Fibroblast of lung (primary cell): Measurements from ENCODE around the gene LMO1. TPM values are rescaled to one million over a fixed set of nuclear protein-coding genes. Genes with fewer than 3 reads are reported as not detected.

Source experiments
- DNase-seq, 2 donors: peaks; one replicate each; pipeline versions ENCODE4 v3.0.0 to v3.0.0-alpha.2; 2010; ENCODE audit warnings: low read depth in 2 of 2
- H2AFZ ChIP-seq: 2 replicates; pipeline ENCODE4 v1.5.1; 2012; ENCODE audit warnings: low read length, control low read depth, inconsistent platforms
- H3K27ac ChIP-seq: 2 replicates; pipeline ENCODE4 v1.5.1; 2011; ENCODE audit warnings: low read length, control low read depth; ENCODE audit not compliant: insufficient read depth
- H3K27me3 ChIP-seq: 2 replicates; pipeline ENCODE4 v1.5.1; 2011; ENCODE audit warnings: mild to moderate bottlenecking, low read length; ENCODE audit not compliant: control insufficient read depth, insufficient read depth
- H3K36me3 ChIP-seq: 2 replicates; pipeline ENCODE4 v1.5.1; 2011; ENCODE audit warnings: low read length; ENCODE audit not compliant: control insufficient read depth, insufficient read depth
- H3K4me1 ChIP-seq: 2 replicates; pipeline ENCODE4 v1.5.1; 2011; ENCODE audit warnings: low read length; ENCODE audit not compliant: control insufficient read depth, insufficient read depth; ENCODE audit errors: extremely low read depth
- H3K4me2 ChIP-seq: 2 replicates; pipeline ENCODE4 v1.5.1; 2011; ENCODE audit warnings: low read length, control low read depth; ENCODE audit not compliant: insufficient read depth; ENCODE audit errors: extremely low read depth
- H3K4me3 ChIP-seq, 4 experiments: fragments of 200-600 bp in 1 of 4; sonication (generic) in 1 of 4; replicated peaks in 1 of 4; 2 replicates each; pipeline ENCODE4 v1.5.1; 2011 to 2016; ENCODE audit warnings: low read length in 4 of 4, low read depth in 3 of 4, mild to moderate bottlenecking in 3 of 4, control low read depth in 2 of 4, inconsistent platforms in 1 of 4, mixed read lengths in 1 of 4; ENCODE audit not compliant: insufficient read depth in 1 of 4; ENCODE audit errors: control extremely low read depth in 1 of 4
- H3K79me2 ChIP-seq: 2 replicates; pipeline ENCODE4 v1.5.1; 2012; ENCODE audit warnings: mild to moderate bottlenecking, low read length, inconsistent platforms; ENCODE audit not compliant: control insufficient read depth, insufficient read depth
- H3K9ac ChIP-seq: 2 replicates; pipeline ENCODE4 v1.5.1; 2011; ENCODE audit warnings: mild to moderate bottlenecking, low read length, control low read depth; ENCODE audit not compliant: insufficient read depth
- H3K9me3 ChIP-seq: 2 replicates; pipeline ENCODE4 v1.5.1; 2012; ENCODE audit warnings: low read depth, low read length; ENCODE audit not compliant: control insufficient read depth, insufficient read depth
- H4K20me1 ChIP-seq: 2 replicates; pipeline ENCODE4 v1.5.1; 2011; ENCODE audit warnings: low read length; ENCODE audit not compliant: control insufficient read depth, insufficient read depth; ENCODE audit errors: extremely low read depth
- EZH2 ChIP-seq: IDR thresholded peaks from 2 replicates; pipeline ENCODE4 v1.5.1; 2012; ENCODE audit warnings: low read length, control low read depth, mild to moderate bottlenecking; ENCODE audit errors: missing control alignments
- polyA plus RNA-seq, 2 donors: library from polyadenylated mRNA; depleted of rRNA in 1 of 2; stranded (reverse) in 1 of 2; unstranded in 1 of 2; fragments of >200 nt; gene quantifications; 2 replicates each; pipeline ENCODE4 v1.2.1, GENCODE V29; 2011 to 2012; ENCODE audit warnings: missing spikeins in 1 of 2
- total RNA-seq: library from RNA; depleted of rRNA; stranded (reverse); fragments of >200 nt; gene quantifications from 2 replicates; pipeline ENCODE4 v1.2.1, GENCODE V29; 2014
- TF ChIP-seq, protein P1 (sequence below), 2 donors: IDR thresholded peaks in 1 of 2; conservative IDR thresholded peaks in 1 of 2; 1 replicate in 1 of 2; 2 replicates in 1 of 2; pipeline ENCODE4 v1.5.1; 2011 to 2012; ENCODE audit warnings: low read length in 2 of 2, control low read depth in 1 of 2, inconsistent platforms in 1 of 2, low read depth in 1 of 2, mild to moderate bottlenecking in 1 of 2

The LMO1 gene
- total and polyA plus RNA-seq, 2 donors (not counting 1 experiment from before 2014, with no cell fraction given), result not detected

DNA sequence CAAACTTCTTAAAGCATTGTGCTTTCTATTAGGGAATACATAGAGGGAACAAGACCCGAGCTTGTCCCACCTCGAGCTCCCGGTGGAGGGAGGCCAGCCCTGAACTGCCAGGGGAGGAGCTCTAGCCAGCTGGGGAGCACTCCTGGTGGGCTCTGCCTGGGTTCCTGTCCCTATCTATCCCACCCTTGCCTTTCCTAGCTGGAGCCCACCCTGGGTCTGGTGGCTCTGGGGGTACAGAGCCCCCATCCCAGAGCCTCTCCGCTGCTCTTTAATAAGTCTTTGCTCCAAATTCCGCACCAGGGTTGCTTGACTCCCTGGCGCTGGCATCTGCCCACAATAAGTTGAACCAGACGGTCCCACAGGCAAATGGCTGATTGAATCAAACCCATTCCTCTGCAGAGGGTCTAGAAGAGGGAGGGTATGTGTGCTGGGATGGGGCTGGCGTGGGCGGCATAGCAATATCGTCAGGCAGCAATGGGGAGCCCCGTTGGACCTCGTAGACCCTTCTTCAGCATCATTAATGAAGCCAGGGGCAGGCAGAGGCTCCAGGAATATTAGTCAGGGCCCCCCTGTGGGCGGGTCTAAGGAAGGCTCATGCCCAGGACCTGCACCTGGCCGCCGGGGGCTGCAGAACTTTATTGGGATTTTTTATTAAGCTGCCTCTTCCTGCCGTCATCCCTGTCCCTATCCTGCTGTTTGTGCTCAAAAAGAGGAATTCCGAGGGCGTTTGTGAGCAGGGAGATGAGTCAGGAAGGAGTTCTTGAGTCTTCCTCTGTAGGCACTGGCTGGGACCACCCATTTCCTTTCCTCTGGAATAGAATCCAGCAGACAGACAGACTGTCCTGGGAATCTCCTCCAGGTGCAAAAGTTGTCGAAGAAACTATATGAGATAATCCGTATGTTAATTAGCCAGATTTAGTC, 56.3 kb downstream of the LMO1 start:
- no peaks in the 10 kb centered on the region for H4K20me1 ChIP-seq
- DNase-seq, result peak in 1 of 2 donors; percentile 53
- peaks cover 3% of the 10 kb centered on the region for H3K27me3 ChIP-seq
- H3K9ac ChIP-seq, result no peak overlapping the region
- H3K4me2 ChIP-seq, result no peak overlapping the region
- no peaks in the 10 kb centered on the region for H3K36me3 ChIP-seq
- no peaks in the 10 kb centered on the region for H3K4me1 ChIP-seq
- TF ChIP-seq, protein P1, sequence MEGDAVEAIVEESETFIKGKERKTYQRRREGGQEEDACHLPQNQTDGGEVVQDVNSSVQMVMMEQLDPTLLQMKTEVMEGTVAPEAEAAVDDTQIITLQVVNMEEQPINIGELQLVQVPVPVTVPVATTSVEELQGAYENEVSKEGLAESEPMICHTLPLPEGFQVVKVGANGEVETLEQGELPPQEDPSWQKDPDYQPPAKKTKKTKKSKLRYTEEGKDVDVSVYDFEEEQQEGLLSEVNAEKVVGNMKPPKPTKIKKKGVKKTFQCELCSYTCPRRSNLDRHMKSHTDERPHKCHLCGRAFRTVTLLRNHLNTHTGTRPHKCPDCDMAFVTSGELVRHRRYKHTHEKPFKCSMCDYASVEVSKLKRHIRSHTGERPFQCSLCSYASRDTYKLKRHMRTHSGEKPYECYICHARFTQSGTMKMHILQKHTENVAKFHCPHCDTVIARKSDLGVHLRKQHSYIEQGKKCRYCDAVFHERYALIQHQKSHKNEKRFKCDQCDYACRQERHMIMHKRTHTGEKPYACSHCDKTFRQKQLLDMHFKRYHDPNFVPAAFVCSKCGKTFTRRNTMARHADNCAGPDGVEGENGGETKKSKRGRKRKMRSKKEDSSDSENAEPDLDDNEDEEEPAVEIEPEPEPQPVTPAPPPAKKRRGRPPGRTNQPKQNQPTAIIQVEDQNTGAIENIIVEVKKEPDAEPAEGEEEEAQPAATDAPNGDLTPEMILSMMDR (conservative IDR thresholded peaks at IDR 0.05 in 1 of 2, IDR thresholded peaks at IDR 0.05 in 1 of 2; ENCODE audit: low read depth in 1 of 2, low read length in 2 of 2), result no peak
- TF ChIP-seq EZH2, result no peak
- H2AFZ ChIP-seq, result no peak overlapping the region
- no peaks in the 10 kb centered on the region for H3K9me3 ChIP-seq
- no peaks in the 10 kb centered on the region for H3K79me2 ChIP-seq
- H3K27ac ChIP-seq, result no peak overlapping the region
- no peak overlapping the region for H3K4me3 ChIP-seq

DNA sequence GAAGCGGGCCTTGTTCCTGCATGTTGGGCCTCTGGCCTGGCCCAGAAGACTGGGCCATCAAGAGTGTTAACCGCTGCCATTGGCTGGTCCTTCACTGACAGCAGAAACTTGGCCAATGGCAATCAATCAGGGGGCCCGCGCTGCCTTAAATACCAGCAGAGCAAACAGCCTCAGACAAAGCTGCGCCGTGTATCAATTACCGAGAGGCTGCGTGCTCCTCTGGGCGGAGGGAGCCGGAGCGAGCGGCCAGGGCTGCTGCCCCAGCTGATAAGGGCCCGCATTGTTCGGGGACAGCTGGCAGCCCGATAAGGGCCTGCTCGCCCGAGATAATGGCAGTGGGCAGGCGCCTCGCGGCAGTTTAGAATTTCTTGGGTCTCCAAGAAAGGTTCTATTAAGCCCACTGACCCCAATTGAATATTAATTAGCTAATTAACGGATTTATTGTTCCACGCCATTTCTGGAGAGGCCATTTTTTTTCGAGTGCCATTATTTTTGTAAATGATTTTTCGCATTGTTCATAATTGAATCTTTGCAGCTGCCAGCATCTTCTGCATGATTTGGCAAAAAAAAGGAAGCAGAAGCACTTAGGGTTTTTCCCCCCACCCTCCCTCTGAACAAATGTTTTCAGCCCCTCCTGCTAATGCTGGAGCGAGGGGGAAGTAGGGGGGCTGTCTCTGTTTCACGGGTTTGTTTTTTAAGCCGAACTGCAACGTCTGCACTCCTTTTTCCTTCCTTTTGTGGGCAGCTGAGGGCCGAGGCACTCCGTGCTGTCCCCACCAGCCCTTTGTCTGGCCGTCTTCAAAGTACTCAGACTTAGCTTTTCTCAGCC, 57.2 kb downstream of the LMO1 start:
- Histone ChIP-seq H3K4me1 (no peaks in the 10 kb centered on the region), H4K20me1 (no peaks in the 10 kb centered on the region), H3K36me3 (no peaks in the 10 kb centered on the region), H3K27ac (no peak overlapping the region), H3K9ac (no peak overlapping the region), H2AFZ (no peak overlapping the region), H3K79me2 (no peaks in the 10 kb centered on the region), H3K9me3 (no peaks in the 10 kb centered on the region), H3K4me3 (peak overlapping the region in 1 of 4 experiments; percentile 14), H3K4me2 (no peak overlapping the region), H3K27me3 (peaks cover 3% of the 10 kb centered on the region)
- peak; percentile 24 to 35 for DNase-seq
- TF ChIP-seq, protein P1 (conservative IDR thresholded peaks at IDR 0.05 in 1 of 2, IDR thresholded peaks at IDR 0.05 in 1 of 2; ENCODE audit: low read depth in 1 of 2, low read length in 2 of 2), result no peak
- TF ChIP-seq EZH2, result no peak

DNA sequence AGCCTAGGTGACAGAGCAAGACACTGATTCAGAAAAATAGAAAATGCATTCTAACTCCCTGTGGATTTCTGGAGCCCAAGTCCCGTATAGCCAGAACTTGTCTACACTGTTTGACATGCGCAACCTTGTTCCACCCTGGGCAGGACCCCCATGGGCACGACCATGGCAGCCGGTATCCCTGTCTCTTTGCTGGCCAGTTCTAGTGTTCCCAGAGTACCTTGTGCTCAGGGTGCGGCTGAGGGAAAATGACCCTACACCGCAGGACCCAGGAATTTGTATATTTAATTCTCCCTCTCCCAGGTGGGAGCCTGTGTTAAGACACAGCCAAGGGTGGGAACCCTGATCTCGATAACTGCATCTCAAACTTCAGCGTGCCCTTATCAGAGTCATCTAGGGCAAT, 58.1 kb downstream of the LMO1 start:
- Histone ChIP-seq H3K36me3 (no peaks in the 10 kb centered on the region), H3K4me1 (no peaks in the 10 kb centered on the region), H3K4me2 (no peak overlapping the region), H3K4me3 (no peak overlapping the region), H2AFZ (no peak overlapping the region), H3K9ac (no peak overlapping the region), H3K27ac (no peak overlapping the region), H3K27me3 (peaks cover 3% of the 10 kb centered on the region), H4K20me1 (no peaks in the 10 kb centered on the region), H3K9me3 (no peaks in the 10 kb centered on the region), H3K79me2 (no peaks in the 10 kb centered on the region)
- TF ChIP-seq, protein P1 (conservative IDR thresholded peaks at IDR 0.05 in 1 of 2, IDR thresholded peaks at IDR 0.05 in 1 of 2; ENCODE audit: low read depth in 1 of 2, low read length in 2 of 2), result no peak
- TF ChIP-seq EZH2, result no peak
- DNase-seq, result no peak
